Measurements from ENCODE around the gene L3HYPDH.

Gene L3HYPDH

DNA sequence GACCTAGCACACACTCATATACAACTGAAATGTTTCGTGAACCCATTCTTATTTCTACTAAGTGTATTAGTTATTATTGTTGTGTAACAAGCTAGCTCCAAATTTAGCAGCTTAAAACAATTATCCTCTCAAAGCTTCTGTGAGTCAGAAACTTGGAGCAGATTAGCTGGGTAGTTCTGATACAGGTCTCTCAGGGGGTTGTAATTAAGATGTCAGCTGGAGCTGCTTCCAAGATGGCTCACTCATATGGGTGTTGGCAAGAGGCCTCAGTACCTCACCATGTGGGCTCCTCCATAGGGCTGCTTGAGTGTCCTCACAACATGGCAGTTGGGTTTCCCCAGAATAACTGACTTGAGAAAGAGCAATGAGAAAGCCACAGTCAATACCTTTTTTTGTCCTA lies 28.8 kb downstream of the L3HYPDH start:
- TF ChIP-seq TAF1 (IDR thresholded peaks at IDR 0.05; ENCODE audit: borderline replicate concordance, insufficient read depth, low read length), result no peak
- no peak for TF ChIP-seq POLR2AphosphoS5 (IDR thresholded peaks at IDR 0.05; ENCODE audit: low read depth, low read length)
- TF ChIP-seq FOXP2 (optimal IDR thresholded peaks at IDR 0.05; ENCODE audit: borderline replicate concordance, extremely low read depth, extremely low read length, insufficient read depth), result no peak
- no peak for TF ChIP-seq SIN3A (IDR thresholded peaks at IDR 0.05; ENCODE audit: borderline replicate concordance, insufficient read depth, low read length)
- TF ChIP-seq, protein P1, sequence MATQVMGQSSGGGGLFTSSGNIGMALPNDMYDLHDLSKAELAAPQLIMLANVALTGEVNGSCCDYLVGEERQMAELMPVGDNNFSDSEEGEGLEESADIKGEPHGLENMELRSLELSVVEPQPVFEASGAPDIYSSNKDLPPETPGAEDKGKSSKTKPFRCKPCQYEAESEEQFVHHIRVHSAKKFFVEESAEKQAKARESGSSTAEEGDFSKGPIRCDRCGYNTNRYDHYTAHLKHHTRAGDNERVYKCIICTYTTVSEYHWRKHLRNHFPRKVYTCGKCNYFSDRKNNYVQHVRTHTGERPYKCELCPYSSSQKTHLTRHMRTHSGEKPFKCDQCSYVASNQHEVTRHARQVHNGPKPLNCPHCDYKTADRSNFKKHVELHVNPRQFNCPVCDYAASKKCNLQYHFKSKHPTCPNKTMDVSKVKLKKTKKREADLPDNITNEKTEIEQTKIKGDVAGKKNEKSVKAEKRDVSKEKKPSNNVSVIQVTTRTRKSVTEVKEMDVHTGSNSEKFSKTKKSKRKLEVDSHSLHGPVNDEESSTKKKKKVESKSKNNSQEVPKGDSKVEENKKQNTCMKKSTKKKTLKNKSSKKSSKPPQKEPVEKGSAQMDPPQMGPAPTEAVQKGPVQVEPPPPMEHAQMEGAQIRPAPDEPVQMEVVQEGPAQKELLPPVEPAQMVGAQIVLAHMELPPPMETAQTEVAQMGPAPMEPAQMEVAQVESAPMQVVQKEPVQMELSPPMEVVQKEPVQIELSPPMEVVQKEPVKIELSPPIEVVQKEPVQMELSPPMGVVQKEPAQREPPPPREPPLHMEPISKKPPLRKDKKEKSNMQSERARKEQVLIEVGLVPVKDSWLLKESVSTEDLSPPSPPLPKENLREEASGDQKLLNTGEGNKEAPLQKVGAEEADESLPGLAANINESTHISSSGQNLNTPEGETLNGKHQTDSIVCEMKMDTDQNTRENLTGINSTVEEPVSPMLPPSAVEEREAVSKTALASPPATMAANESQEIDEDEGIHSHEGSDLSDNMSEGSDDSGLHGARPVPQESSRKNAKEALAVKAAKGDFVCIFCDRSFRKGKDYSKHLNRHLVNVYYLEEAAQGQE (IDR thresholded peaks at IDR 0.05; ENCODE audit: insufficient read depth in 1 of 2, low read depth in 2 of 2, low read length in 2 of 2), result no peak

DNA sequence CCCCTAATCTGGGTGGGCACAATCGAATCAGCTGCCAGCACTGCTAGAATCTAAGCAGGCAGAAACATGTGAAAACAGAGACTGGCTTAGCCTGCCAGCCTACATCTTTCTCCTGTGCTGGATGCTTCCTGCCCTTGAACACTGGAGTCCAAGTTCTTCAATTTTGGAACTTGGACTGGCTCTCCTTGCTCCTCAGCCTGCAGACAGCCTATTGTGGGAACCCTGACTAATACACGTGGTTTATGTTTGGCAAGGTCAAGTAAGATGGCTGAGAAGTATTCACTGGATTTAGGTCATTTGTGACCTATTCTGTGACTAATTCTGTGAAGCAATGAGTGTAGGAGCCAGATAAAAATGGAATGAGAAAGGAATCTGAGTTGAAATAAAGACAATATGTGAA lies 30.1 kb downstream of the L3HYPDH start:
- TF ChIP-seq, protein P1 (IDR thresholded peaks at IDR 0.05; ENCODE audit: insufficient read depth in 1 of 2, low read depth in 2 of 2, low read length in 2 of 2), result no peak
- no peak for TF ChIP-seq POLR2AphosphoS5 (IDR thresholded peaks at IDR 0.05; ENCODE audit: low read depth, low read length)
- no peak for TF ChIP-seq FOXP2 (optimal IDR thresholded peaks at IDR 0.05; ENCODE audit: borderline replicate concordance, extremely low read depth, extremely low read length, insufficient read depth)
- no peak for TF ChIP-seq SIN3A (IDR thresholded peaks at IDR 0.05; ENCODE audit: borderline replicate concordance, insufficient read depth, low read length)
- no peak for TF ChIP-seq TAF1 (IDR thresholded peaks at IDR 0.05; ENCODE audit: borderline replicate concordance, insufficient read depth, low read length)

DNA sequence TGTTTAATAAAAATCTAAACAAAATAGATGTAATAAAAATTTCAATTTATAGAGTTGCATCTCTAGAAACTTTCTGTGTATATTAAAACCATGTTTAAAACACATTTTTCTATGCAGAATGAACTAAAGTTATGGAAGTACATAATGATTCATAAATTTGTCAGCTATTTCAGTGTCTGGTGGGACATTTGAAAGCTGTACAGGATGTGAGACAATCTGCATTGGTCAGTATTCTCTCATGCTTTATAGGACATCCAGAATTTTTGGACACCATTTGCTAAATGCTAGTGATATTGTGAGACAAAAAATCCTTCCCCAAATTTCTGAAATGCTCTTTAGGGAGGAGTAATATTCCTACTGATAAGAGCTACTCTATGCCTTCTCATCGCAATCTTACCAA lies 32.4 kb downstream of the L3HYPDH start:
- TF ChIP-seq, protein P1 (IDR thresholded peaks at IDR 0.05; ENCODE audit: insufficient read depth in 1 of 2, low read depth in 2 of 2, low read length in 2 of 2), result no peak
- no peak for TF ChIP-seq SIN3A (IDR thresholded peaks at IDR 0.05; ENCODE audit: borderline replicate concordance, insufficient read depth, low read length)
- no peak for TF ChIP-seq POLR2AphosphoS5 (IDR thresholded peaks at IDR 0.05; ENCODE audit: low read depth, low read length)
- no peak for TF ChIP-seq FOXP2 (optimal IDR thresholded peaks at IDR 0.05; ENCODE audit: borderline replicate concordance, extremely low read depth, extremely low read length, insufficient read depth)
- no peak for TF ChIP-seq TAF1 (IDR thresholded peaks at IDR 0.05; ENCODE audit: borderline replicate concordance, insufficient read depth, low read length)

DNA sequence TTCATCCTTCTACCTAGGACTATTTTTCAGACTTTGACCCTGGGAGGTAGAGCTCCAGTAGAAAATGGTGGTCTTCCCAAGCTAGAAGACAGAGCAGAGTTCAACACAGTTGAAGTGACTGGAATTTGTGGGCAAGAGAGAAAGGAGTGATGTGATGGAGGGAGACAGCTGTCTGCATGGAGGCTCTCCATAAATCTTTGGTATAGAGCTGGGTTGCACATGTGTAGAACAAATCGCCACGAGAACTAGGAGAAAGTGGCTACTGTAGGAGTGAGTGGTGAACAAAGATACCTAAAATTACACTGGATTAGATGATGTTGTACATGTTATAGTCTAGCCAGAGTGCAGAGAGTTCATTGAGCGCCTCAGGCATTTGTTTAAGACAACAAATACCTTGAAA lies 33.5 kb downstream of the L3HYPDH start:
- TF ChIP-seq SIN3A (IDR thresholded peaks at IDR 0.05; ENCODE audit: borderline replicate concordance, insufficient read depth, low read length), result no peak
- TF ChIP-seq, protein P1 (IDR thresholded peaks at IDR 0.05; ENCODE audit: insufficient read depth in 1 of 2, low read depth in 2 of 2, low read length in 2 of 2), result no peak
- TF ChIP-seq FOXP2 (optimal IDR thresholded peaks at IDR 0.05; ENCODE audit: borderline replicate concordance, extremely low read depth, extremely low read length, insufficient read depth), result no peak
- TF ChIP-seq TAF1 (IDR thresholded peaks at IDR 0.05; ENCODE audit: borderline replicate concordance, insufficient read depth, low read length), result no peak
- TF ChIP-seq POLR2AphosphoS5 (IDR thresholded peaks at IDR 0.05; ENCODE audit: low read depth, low read length), result no peak

Data from PFSK-1 (cell line).